SHP77 (cell line): ENCODE results near the gene MAP3K10.

Experiments
- DNase-seq, 2 experiments: peaks; one replicate each; lab custom pipeline; 2025; lab: John Stamatoyannopoulos, UW

MAP3K10 gene

GRCh38 chr19:40233811-40234389 is 42.7 kb downstream of the MAP3K10 start:
- DNase-seq, result no peak

GRCh38 chr19:40234429-40235237 is 43.4 kb downstream of the MAP3K10 start:
- no peak for DNase-seq

DNA sequence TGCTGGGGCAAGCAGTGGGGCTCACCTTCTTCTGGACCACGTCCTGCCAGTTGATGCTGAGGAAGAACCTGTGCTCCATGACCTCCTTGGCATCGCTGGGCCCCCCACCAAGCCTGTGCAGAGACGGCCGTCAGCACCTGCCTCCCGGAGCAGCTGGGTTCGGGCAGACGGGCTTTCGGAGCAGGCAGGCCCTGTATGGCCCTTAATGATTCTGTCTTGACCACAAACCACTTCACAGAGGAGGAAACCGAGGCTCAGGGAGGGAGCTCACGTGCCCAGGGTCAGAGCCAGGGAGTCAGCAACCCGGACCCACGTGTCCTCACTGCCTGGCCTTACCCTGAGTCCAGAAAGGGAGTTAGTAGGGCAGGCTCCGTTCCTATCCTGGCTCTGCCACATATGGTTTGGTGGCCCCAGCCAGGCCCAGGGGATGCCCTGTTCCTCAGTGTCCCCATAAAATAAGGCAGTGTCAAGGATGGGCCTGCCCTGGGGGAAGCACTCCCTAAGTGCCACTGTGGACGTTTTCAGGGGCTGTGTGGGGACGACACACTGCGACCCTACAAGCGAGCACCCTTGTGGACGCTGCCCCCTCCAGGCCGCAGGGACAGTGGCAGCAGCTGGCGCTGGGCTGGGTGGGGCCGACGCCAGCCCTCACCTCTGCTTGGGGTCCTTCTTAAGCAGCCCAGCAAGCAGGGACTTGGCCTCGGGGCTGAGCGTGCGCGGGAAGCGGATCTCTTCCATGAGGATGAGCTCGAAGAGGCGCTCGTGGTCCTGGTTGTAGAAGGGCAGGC is 44.2 kb downstream of the MAP3K10 start:
- DNase-seq, result no peak

DNA sequence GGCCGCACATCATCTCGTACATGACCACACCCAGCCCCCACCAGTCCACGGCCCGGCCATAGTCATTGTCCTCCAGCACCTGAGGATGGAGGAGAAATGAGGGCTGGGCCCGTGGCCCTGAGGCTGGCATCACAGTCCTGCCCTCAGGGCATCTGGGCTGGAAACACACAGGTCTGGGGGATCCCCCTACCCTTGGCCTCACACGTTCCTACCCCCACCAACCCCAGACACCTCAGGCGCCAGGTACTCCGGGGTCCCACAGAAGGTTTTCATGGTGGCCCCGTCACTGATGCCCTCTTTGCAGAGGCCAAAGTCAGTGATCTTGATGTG is 44.8 kb downstream of the MAP3K10 start:
- DNase-seq, result no peak

- no peak for DNase-seq
These were observed 45.1 kb downstream of the MAP3K10 start for GRCh38 chr19:40236366-40236765.

DNA sequence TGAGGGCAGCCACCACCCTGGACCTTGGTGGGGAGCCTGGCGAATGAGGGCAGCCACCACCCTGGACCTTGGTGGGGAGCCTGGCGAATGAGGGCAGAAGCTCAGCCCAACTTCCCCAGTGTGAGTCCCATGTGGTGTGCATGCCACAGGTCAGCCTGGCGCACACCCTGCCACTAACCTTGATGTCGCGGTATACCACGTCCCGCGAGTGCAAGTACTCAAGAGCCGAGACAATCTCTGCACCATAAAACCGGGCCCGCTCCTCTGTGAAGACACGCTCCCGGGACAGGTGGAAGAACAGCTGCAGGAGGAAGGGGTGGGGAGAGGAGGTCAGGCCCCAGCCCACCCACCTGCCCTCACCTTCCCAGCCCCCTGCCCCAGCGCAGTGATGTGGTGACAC is 46.6 kb downstream of the MAP3K10 start:
- no peak for DNase-seq

DNA sequence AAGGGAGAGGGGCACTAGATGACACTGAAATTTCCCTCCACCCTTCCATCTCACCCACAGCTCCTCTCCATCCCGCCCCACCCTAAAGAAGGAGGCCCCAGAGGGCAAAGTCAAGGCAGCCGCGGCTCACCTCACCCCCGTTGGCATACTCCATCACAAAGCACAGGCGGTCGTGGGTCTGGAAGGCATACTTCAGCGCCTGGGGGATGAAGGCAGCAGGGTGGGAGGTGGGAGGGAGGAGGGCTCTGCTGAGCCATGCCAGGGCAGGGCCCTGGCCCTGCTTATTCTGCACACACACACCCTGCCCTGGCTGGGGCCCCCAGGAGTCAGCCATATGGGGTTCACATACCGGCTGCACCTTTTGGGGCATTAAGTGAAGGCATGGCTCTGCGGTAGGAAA is 47.5 kb downstream of the MAP3K10 start:
- no peak for DNase-seq

DNA sequence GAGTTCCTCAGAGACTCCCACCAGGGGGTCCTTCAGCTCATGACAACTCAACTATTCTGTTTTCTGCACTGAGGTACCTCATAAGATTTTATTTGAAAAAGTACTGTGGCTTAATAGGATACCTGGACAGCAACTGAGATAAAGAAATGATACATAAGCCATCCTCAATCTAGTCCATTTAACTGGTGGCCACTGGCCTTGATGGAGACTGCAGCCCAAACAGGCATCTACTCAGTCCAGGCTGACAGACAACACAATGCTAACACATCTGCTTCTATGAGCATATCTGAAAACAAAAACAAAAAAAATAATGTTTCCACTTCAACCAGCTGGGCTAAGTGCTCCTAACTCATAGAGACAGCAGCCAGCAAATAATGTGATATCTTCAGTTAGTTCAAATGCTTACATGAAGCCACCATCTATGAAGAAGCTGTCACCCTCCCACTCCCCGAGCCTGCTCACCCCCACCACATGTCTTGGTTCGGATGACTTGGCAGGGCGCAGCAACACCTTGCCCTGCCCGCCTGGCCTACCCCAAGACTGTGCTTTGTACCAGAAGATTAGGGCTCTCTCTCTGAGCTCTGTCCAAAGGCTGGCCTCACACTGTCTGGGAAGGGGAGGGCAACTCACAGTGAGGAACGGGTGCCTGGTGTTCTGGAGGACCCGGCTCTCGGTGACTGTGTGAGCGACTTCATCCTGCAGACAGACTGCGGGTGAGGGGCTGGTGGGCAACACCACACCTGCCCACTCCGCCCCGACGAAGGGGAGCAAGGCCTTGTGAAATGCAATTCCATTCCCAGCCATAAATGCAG is 48.4 kb downstream of the MAP3K10 start:
- no peak for DNase-seq

GRCh38 chr19:40240332-40240731 is 49.1 kb downstream of the MAP3K10 start:
- no peak for DNase-seq

DNA sequence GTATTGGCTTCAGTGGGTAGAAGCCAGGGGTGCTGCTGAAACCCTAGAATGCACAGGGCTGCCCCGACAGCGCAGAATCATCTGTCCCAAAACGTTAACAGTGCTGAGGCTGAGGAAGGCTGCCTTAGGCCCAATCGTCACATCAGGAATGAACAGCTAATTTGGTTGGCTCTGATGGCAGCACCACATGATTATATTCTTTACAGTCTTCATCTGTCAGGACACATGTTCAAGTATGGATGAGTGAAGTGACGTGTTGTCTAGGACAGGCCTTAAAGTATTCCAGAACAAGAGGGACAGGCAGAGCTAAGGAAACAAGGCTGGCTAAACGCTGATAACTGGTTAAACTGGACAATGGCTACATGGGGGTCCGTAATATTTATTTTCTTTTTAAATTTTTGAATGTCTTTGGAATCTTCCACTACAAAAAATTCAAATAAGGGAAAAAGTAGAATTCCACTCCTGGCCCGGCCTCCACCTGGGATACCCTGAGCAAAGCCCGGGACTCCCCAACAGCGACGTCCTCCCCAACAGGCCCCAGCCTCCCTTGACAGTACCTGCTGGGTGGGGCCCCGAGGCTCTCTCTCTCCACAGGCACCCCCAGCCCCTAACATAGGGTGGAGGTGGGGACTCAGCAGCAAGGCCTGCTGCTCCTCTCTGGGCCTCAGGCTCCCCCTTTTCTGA is 50.0 kb downstream of the MAP3K10 start:
- DNase-seq, result no peak

DNA sequence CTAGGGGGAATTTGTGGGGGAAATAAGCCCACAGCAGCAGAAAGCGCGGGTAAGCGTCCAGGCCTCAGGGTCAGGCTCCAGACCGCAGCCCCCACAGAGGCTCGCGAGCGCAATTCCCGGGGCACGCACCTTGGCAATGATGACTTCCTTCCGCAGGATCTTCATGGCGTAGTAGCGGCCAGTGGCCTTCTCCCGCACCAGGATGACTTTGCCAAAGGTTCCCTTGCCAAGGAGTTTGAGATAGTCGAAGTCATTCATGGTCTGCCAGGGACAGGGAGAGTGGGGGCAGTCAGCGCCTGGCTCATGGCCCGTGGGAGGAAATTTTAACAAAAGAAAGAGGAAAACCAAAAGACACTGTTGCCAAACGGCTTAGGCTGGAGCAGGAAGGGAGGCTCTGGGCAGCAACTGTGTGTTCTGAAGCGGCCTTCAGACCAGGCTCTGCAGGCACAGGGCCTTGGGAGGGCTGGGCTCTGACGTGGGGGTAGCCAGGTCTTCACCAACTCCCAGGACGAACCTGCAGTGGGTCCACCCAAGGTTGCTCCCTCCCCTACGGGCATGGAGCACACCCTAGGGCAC is 50.7 kb downstream of the MAP3K10 start:
- no peak for DNase-seq

- DNase-seq, result no peak
These were observed 51.3 kb downstream of the MAP3K10 start for GRCh38 chr19:40242480-40242879.

DNA sequence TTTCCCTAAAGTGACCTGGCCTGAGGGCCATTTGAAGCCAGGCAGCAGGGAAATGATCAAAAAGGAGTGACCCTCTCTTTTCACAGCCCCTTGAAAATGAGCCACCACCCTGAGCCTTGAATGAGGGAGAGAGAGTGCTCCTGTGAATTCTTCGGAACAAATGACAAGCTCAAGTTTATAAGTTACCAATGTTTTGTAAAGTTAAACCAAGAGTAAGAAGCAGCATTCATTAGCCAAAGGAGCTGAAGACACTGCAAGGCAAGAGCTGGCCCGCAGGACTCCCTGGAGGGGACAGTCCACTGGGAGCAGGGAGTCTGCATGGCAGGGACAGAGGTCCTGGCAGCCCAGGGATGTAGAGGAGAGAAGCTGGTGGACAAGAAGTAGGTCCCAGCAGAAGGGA is 52.0 kb downstream of the MAP3K10 start:
- DNase-seq, result no peak

GRCh38 chr19:40244579-40245317 is 53.5 kb downstream of the MAP3K10 start:
- no peak for DNase-seq

- DNase-seq, result no peak
These were observed 54.4 kb downstream of the MAP3K10 start for GRCh38 chr19:40245506-40246128.

DNA sequence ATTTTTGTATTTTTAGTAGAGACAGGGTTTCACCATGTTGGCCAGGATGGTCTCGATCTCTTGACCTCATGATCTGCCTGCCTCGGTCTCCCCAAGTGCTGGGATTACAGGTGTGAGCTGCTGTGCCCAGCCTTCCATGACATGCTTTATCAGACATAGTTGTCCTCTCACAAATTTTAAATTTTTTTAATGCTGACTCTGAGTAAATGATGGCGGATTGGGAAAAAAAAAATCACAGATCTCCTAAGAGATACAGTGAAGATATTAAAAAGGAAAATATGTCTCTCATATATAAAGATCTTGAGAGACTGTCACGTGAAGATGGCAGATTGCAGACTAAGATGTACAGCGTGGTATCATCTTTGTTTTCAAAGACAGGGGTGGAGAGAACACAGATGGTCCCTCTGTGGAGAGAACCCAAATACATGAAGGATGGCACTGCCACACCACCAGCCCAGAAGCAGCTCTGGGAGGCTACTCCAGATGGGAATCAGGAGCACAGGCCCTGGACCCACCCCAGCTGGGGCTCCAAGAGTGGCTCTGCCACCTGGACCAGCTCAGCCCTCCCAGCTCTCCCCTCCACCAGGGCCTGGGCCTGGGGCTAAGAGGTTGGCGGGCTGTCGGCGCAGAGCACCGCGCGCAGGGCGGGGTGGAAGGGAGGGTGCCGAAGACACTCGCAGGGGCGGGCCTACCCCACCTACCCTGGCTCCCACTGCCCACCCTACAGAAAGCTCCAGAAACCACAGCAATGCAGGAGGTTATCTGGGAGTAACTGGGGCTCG is 55.3 kb downstream of the MAP3K10 start:
- no peak for DNase-seq

GRCh38 chr19:40247178-40247577 is 56.0 kb downstream of the MAP3K10 start:
- DNase-seq, result no peak

- no peak for DNase-seq
These were observed 56.6 kb downstream of the MAP3K10 start for GRCh38 chr19:40247735-40248262.

- no peak for DNase-seq
These were observed 58.0 kb downstream of the MAP3K10 start for GRCh38 chr19:40249201-40249600.
